ENCODE measurements around the gene ANKRD12. TPM values are rescaled to one million over a fixed set of nuclear protein-coding genes. Genes with fewer than 3 reads are reported as not detected.

Gene ANKRD12
- total and polyA plus RNA-seq, 10 of the 15 experiments (the other 5 are each of a cell fraction or from before 2014, with no cell fraction given): 5.9 to 45.7 (median 20.2) TPM

- TF ChIP-seq, protein P1, sequence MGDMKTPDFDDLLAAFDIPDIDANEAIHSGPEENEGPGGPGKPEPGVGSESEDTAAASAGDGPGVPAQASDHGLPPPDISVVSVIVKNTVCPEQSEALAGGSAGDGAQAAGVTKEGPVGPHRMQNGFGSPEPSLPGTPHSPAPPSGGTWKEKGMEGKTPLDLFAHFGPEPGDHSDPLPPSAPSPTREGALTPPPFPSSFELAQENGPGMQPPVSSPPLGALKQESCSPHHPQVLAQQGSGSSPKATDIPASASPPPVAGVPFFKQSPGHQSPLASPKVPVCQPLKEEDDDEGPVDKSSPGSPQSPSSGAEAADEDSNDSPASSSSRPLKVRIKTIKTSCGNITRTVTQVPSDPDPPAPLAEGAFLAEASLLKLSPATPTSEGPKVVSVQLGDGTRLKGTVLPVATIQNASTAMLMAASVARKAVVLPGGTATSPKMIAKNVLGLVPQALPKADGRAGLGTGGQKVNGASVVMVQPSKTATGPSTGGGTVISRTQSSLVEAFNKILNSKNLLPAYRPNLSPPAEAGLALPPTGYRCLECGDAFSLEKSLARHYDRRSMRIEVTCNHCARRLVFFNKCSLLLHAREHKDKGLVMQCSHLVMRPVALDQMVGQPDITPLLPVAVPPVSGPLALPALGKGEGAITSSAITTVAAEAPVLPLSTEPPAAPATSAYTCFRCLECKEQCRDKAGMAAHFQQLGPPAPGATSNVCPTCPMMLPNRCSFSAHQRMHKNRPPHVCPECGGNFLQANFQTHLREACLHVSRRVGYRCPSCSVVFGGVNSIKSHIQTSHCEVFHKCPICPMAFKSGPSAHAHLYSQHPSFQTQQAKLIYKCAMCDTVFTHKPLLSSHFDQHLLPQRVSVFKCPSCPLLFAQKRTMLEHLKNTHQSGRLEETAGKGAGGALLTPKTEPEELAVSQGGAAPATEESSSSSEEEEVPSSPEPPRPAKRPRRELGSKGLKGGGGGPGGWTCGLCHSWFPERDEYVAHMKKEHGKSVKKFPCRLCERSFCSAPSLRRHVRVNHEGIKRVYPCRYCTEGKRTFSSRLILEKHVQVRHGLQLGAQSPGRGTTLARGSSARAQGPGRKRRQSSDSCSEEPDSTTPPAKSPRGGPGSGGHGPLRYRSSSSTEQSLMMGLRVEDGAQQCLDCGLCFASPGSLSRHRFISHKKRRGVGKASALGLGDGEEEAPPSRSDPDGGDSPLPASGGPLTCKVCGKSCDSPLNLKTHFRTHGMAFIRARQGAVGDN (IDR thresholded peaks at IDR 0.05): no peak
- no peak for TF ChIP-seq FOXM1 (IDR thresholded peaks at IDR 0.05; ENCODE audit: low read depth, low read length)
Measured at GRCh38 chr18:9215221-9215933, 78.8 kb downstream of the ANKRD12 start (continued).

DNA sequence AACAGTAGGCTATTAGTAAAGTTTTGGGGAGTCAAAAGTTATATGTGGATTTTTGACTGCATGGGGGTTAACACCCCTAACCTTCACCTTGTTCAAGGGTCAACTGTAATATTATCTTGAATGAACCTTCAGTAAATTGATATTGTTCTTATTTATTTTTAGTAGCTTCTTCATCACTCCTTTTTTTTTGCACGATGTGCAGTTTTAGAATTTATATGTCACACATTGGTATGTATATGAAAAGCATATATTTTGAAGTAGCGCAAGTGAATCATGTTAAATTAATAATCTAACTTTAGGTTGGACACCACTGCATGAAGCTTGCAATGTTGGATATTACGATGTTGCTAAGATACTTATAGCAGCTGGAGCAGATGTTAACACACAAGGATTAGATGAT is 79.9 kb downstream of the ANKRD12 start:
- POLR2A ChIA-PET: no interaction called here
- 97% methylated on average over 3 of the region's 3 CpGs for WGBS (ENCODE audit: insufficient coverage, insufficient replicate concordance, low lambda C conversion rate, missing lambda C conversion rate)
- Histone ChIP-seq H3K4me3 (no peak overlapping the region), H3K4me1 (ENCODE audit: control insufficient read depth, insufficient read depth, low read length) (no peaks in the 10 kb centered on the region), H3K9ac (ENCODE audit: control insufficient read depth, insufficient read depth, low read length) (no peak overlapping the region), H3K36me3 (ENCODE audit: control insufficient read depth in 2 of 2, insufficient read depth in 2 of 2, low read length in 1 of 2) (peaks cover 0 to 11% of the 10 kb centered on the region in 2 experiments; a peak in 2 of 4 replicates), H2AFZ (ENCODE audit: control insufficient read depth, low read depth, low read length) (no peak overlapping the region), H3K27ac (ENCODE audit: control insufficient read depth, insufficient read depth) (no peak overlapping the region), H3K4me2 (ENCODE audit: control insufficient read depth, insufficient read depth) (no peak overlapping the region), H3K9me3 (replicated peaks; ENCODE audit: control insufficient read depth, insufficient read depth, low read length) (no peaks in the 10 kb centered on the region), H4K20me1 (ENCODE audit: control insufficient read depth, insufficient read depth) (no peaks in the 10 kb centered on the region), H3K27me3 (replicated peaks in 1 of 2; ENCODE audit: control insufficient read depth in 2 of 2, insufficient read depth in 2 of 2, low read length in 1 of 2) (no peaks in the 10 kb centered on the region), H3K79me2 (ENCODE audit: control insufficient read depth, insufficient read depth, low read length) (no peaks in the 10 kb centered on the region)
- CTCF ChIA-PET: interaction anchor here (1.2 kb wide), 1 partner anchor 55 kb away, joined by 3 read pairs; no protein-coding TSS in a partner anchor
- DNase-seq (ENCODE audit: low read depth, low spot score) (no peak), FAIRE-seq (no peak), ATAC-seq (no peak)
- SMC1A ChIA-PET (ENCODE audit: uncharacterized antibody, unreplicated experiment): interaction anchor here (0.6 kb wide), 1 partner anchor 752 kb away, joined by 3 read pairs; no protein-coding TSS in a partner anchor
- in situ Hi-C loops (cut with MboI) (no loop called here), intact Hi-C loops (cut with micrococcal nuclease; ENCODE audit: unreplicated experiment) (no loop called here)
- BruUV-seq (replicated peaks): no TSS peak
- RAD21 ChIA-PET (ENCODE audit: unreplicated experiment): no interaction called here
- TF ChIP-seq, protein P2, sequence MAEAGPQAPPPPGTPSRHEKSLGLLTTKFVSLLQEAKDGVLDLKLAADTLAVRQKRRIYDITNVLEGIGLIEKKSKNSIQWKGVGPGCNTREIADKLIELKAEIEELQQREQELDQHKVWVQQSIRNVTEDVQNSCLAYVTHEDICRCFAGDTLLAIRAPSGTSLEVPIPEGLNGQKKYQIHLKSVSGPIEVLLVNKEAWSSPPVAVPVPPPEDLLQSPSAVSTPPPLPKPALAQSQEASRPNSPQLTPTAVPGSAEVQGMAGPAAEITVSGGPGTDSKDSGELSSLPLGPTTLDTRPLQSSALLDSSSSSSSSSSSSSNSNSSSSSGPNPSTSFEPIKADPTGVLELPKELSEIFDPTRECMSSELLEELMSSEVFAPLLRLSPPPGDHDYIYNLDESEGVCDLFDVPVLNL (IDR thresholded peaks at IDR 0.05; ENCODE audit: low read depth, low read length): no peak
- TF ChIP-seq SMAD5 (IDR thresholded peaks at IDR 0.05; ENCODE audit: low read depth): no peak
- no peak for TF ChIP-seq SIX5 (IDR thresholded peaks at IDR 0.05; ENCODE audit: low read depth, low read length, severe bottlenecking)
- TF ChIP-seq DPF2 (IDR thresholded peaks at IDR 0.05): no peak
- TF ChIP-seq, protein P3, sequence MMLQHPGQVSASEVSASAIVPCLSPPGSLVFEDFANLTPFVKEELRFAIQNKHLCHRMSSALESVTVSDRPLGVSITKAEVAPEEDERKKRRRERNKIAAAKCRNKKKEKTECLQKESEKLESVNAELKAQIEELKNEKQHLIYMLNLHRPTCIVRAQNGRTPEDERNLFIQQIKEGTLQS (IDR thresholded peaks at IDR 0.05; ENCODE audit: borderline replicate concordance, extremely low read depth, low read depth, low read length): no peak
- TF ChIP-seq KAT2A (conservative IDR thresholded peaks at IDR 0.05; ENCODE audit: control insufficient read depth, low read depth, low read length): no peak
- TF ChIP-seq CBFB (IDR thresholded peaks at IDR 0.05; ENCODE audit: low read depth): no peak
- TF ChIP-seq ZNF592 (IDR thresholded peaks at IDR 0.05): no peak

All from GM12878 (cell line).